Ascending aorta (tissue), 2 donors: ENCODE results near the gene SLC1A2. TPM values are rescaled to one million over a fixed set of nuclear protein-coding genes. Genes with fewer than 3 reads are reported as not detected.

Source experiments
- DNase-seq, 2 donors: peaks; one replicate each; pipeline ENCODE4 v3.0.0-alpha.2; 2019; ENCODE audit warnings: low spot score in 2 of 2
- H3K27ac ChIP-seq, 2 donors: fragments of 200-600 bp; sonication (generic); one replicate each; pipeline ENCODE4 v1.5.1; 2016 to 2017; ENCODE audit warnings: mild to moderate bottlenecking in 1 of 2
- H3K27me3 ChIP-seq: fragments of 200-600 bp; sonication (generic); one replicate; pipeline ENCODE4 v1.5.1; 2017
- H3K36me3 ChIP-seq, 2 donors: fragments of 200-600 bp; sonication (generic); one replicate each; pipeline ENCODE4 v1.5.1; 2016
- H3K4me1 ChIP-seq, 2 donors: fragments of 200-600 bp; sonication (generic); one replicate each; pipeline ENCODE4 v1.5.1; 2016 to 2017; ENCODE audit warnings: mild to moderate bottlenecking in 1 of 2
- H3K4me3 ChIP-seq, 2 donors: fragments of 200-600 bp; sonication (generic); one replicate each; pipeline ENCODE4 v1.5.1; 2016 to 2017; ENCODE audit warnings: mild to moderate bottlenecking in 1 of 2
- H3K9me3 ChIP-seq, 2 donors: fragments of 200-600 bp; sonication (generic); one replicate each; pipeline ENCODE4 v1.5.1; 2016
- CTCF ChIP-seq, 3 experiments: fragments of 200-600 bp in 2 of 3; fragments of 450-650 bp in 1 of 3; sonication (generic) in 2 of 3; IDR thresholded peaks; one replicate each; pipeline ENCODE4 v1.5.1; 2016 to 2019; ENCODE audit warnings: antibody characterized with exemption in 3 of 3, mild to moderate bottlenecking in 1 of 3, moderate library complexity in 1 of 3
- intact Hi-C: fragments of 100-400 bp; cut with DNase I; formaldehyde crosslinking; loops from one replicate; pipeline ENCODE4 v1.15.1; 2023
- total RNA-seq: library from RNA; depleted of rRNA; stranded (reverse); fragments of >200 nt; gene quantifications from one replicate; pipeline ENCODE4 v1.1.0, GENCODE V29; 2016

Gene SLC1A2
- total RNA-seq, 1 donor from 2014 or later: 0.32 TPM

DNA sequence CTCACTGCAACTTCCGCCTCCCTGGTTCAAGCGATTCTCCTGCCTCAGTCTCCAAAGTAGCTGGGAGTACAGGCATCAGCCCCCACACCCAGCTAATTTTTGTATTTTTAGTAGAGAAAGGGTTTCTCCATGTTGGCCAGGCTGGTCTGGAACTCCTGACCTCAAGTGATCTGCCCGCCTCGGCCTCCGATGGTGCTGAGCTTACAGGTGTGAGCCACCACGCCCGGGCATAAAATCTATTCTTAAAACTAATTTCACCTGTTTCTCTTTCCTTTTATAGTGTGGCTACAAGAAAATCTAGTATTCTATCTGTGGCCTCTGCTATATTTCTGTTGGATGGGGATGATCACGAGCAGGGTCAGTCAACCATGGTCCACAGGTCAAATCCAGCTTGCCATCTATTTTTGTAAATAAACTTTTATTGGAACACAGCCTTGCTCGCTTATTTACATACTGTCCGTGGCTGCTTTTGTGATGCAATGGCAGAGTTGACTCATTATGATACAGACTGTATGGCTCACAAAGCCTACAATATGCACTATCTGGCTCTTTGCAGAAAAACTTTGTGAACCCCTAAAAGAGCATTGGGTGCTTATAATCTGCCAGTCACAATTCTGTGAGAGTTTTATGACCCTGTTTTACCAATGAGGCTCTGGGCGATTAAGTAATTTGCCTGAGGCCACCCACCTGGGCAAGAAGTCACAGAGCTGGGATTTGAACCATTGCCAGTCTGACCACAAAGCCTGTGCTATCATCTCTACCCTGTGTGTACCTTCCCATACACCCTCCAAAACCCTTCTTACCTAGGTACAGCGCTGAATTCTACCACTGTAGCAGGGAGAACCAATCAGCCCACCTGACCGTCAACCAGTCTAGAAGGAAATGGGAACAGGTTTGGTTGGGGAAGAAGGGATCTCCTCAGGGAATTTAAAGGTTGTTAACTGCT lies 28.3 kb downstream of the SLC1A2 start:
- no peak for DNase-seq
- TF ChIP-seq CTCF (IDR thresholded peaks at IDR 0.05): no peak
- H3K4me3 ChIP-seq: no peak overlapping the region
- no peaks in the 10 kb centered on the region for H3K9me3 ChIP-seq
- intact Hi-C loops: loop anchor here (10.0 kb wide), 1 partner anchor 806 kb away; no protein-coding TSS in a partner anchor
- H3K36me3 ChIP-seq: no peaks in the 10 kb centered on the region
- H3K27ac ChIP-seq: peak overlapping the region; percentile 52 to 66
- peaks cover 4 to 29% of the 10 kb centered on the region in 2 donors for H3K4me1 ChIP-seq
- H3K27me3 ChIP-seq: no peaks in the 10 kb centered on the region

- Histone ChIP-seq H3K27ac (peak overlapping the region in 1 of 2 donors; percentile 16), H3K36me3 (no peaks in the 10 kb centered on the region), H3K9me3 (no peaks in the 10 kb centered on the region), H3K27me3 (no peaks in the 10 kb centered on the region), H3K4me3 (no peak overlapping the region), H3K4me1 (peaks cover 4 to 29% of the 10 kb centered on the region in 2 donors)
- intact Hi-C loops: loop anchor here (5.0 to 10.0 kb wide), 2 partner anchors 288 to 805 kb away; no protein-coding TSS in a partner anchor
- TF ChIP-seq CTCF (IDR thresholded peaks at IDR 0.05): no peak
- DNase-seq: no peak
These were observed 29.4 kb downstream of the SLC1A2 start for GRCh38 chr11:35389897-35390465.

DNA sequence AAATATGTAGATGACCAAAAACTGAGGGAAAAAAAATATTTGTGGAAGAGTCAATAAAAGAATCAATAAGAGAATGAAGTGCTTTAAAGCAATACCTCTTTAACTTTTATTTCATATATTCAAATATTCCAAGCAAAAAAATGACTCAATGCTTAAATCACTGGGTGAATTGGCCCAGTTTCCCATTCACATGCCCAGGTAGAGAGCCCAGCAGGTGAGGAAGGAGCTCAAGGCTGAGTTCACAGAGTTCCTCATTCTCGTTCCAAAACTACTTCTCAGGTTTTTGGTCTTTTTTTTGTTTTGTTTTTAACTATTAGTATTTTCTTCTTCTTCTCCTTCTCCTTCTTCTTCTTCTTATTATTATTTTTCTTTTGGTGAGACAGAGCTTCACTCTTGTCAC lies 30.2 kb downstream of the SLC1A2 start:
- intact Hi-C loops: loop anchor here (5.0 kb wide), 1 partner anchor 287 kb away; no protein-coding TSS in a partner anchor
- H3K27ac ChIP-seq: no peak overlapping the region
- DNase-seq: no peak
- no peak for TF ChIP-seq CTCF (IDR thresholded peaks at IDR 0.05)
- no peaks in the 10 kb centered on the region for H3K9me3 ChIP-seq
- no peaks in the 10 kb centered on the region for H3K27me3 ChIP-seq
- H3K36me3 ChIP-seq: no peaks in the 10 kb centered on the region
- no peak overlapping the region for H3K4me3 ChIP-seq
- peaks cover 4 to 29% of the 10 kb centered on the region in 2 donors for H3K4me1 ChIP-seq

DNA sequence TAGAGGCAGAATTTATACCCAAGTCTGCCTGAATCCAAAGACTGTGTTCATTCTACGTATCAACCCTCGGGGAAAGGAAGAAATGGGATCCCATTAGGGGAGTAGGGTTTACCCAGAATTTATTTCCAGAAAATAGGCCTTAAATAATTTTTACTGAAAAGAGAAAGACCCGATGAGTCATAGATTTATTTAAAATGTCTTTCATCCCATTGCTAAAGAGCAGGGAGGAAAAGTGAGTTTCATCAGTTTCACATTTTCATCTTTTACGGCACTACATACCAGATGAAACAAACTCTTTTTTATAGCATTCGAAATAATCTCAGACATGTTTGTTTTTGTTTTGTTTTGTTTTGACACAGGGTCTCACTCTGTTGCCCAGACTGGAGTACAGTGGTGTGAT lies 31.3 kb downstream of the SLC1A2 start:
- no peak for DNase-seq
- H3K4me3 ChIP-seq: no peak overlapping the region
- peaks cover 4 to 29% of the 10 kb centered on the region in 2 donors for H3K4me1 ChIP-seq
- TF ChIP-seq CTCF (IDR thresholded peaks at IDR 0.05): no peak
- H3K36me3 ChIP-seq: no peaks in the 10 kb centered on the region
- no peaks in the 10 kb centered on the region for H3K9me3 ChIP-seq
- no peaks in the 10 kb centered on the region for H3K27me3 ChIP-seq
- intact Hi-C loops: loop anchor here (1.0 to 5.0 kb wide), 2 partner anchors 250 to 286 kb away; no protein-coding TSS in a partner anchor
- peak overlapping the region; percentile 47 to 55 for H3K27ac ChIP-seq

GRCh38 chr11:35387111-35387982 lies 32.0 kb downstream of the SLC1A2 start:
- H3K27me3 ChIP-seq: no peaks in the 10 kb centered on the region
- DNase-seq: no peak
- H3K36me3 ChIP-seq: no peaks in the 10 kb centered on the region
- H3K4me1 ChIP-seq: peaks cover 4 to 27% of the 10 kb centered on the region in 2 donors
- H3K4me3 ChIP-seq: no peak overlapping the region
- intact Hi-C loops: loop anchor here (2.0 to 5.0 kb wide), 2 partner anchors 21 to 285 kb away; no protein-coding TSS in a partner anchor
- H3K9me3 ChIP-seq: no peaks in the 10 kb centered on the region
- peak overlapping the region; percentile 47 to 55 for H3K27ac ChIP-seq
- no peak for TF ChIP-seq CTCF (IDR thresholded peaks at IDR 0.05)
